GM12864 (cell line): ENCODE measurements around the gene ITIH5.

Experiments
- DNase-seq: peaks from one replicate; pipeline ENCODE4 v3.0.0-alpha.2; 2011; ENCODE audit warnings: low read depth
- H3K4me3 ChIP-seq: 2 replicates; pipeline ENCODE4 v1.5.1; 2011; ENCODE audit warnings: mild to moderate bottlenecking, low read depth, low read length, control low read depth
- CTCF ChIP-seq: IDR thresholded peaks from 2 replicates; pipeline ENCODE4 v1.5.1; 2011; ENCODE audit warnings: low read depth, mild to moderate bottlenecking, moderate library complexity, low read length, control low read depth, inconsistent platforms; ENCODE audit errors: missing control alignments

Gene ITIH5

GRCh38 chr10:7647062-7647664 is 19.6 kb downstream of the ITIH5 start:
- TF ChIP-seq CTCF, result no peak
- no peak for DNase-seq
- no peak overlapping the region for H3K4me3 ChIP-seq

GRCh38 chr10:7642491-7643011 is 24.2 kb downstream of the ITIH5 start:
- TF ChIP-seq CTCF, result no peak
- no peak overlapping the region for H3K4me3 ChIP-seq

GRCh38 chr10:7635408-7636125 is 31.2 kb downstream of the ITIH5 start:
- H3K4me3 ChIP-seq, result no peak overlapping the region
- DNase-seq, result no peak
- TF ChIP-seq CTCF, result no peak

More at GRCh38 chr10:7642491-7643011, 24.2 kb downstream of the ITIH5 start:
- DNase-seq, result no peak

DNA sequence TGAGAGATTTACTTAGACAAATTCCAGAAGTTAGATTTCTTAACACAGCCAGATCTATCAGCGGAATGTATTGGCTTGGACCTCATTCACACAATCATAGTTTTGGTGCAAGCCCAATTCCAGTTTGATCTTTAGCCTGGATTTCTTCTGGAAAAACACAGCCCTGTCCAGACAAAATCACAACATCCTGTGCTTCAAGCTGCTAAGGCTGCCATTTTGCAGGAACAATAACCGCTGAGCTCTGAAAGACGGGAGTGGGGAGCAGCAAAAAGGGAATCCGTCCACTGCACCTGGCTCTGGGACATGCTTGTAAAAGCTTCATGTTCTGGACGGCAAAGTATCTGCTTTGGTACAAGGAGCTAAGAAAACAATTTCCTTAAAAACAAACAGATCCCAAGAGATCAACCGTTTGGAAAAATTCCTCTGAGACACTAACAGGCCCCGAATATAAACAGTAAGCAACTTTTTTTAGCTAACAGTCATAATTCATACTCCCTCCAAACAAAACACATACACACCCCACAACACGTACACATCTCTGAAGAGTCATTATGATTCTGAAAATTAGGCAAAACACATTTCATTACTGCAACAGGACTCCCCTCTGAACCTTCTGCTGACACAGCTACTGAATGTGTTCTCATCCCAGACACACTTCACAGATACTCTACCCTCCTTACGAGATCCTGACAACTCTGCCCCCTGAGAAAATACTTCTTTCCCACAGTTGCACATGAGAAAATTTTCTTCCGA is 32.4 kb downstream of the ITIH5 start:
- H3K4me3 ChIP-seq, result no peak overlapping the region
- TF ChIP-seq CTCF, result no peak
- no peak for DNase-seq

- no peak overlapping the region for H3K4me3 ChIP-seq
- no peak for DNase-seq
- no peak for TF ChIP-seq CTCF
Observed at GRCh38 chr10:7626283-7626682, 40.5 kb downstream of the ITIH5 start.

DNA sequence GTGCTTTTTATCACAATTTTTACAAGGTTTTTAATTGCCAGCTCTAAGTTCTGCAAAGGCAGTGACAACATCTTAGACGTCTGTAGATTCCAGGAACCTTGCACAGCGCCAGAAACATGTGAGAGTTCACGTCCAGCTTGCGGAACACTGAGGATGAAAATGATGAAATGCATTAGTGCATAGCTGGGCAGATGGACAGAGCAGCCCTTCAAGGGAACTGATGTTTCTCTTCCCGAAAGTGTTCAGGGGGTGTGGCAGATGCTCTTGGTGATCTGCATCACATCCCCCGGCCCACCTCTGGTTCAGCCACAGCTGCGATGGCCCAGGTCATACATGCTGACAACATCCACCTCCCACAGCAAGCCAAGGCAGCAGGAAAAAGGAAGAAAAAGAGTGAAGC is 40.9 kb downstream of the ITIH5 start:
- no peak overlapping the region for H3K4me3 ChIP-seq
- no peak for DNase-seq
- TF ChIP-seq CTCF, result no peak
